Measurements from ENCODE around the gene FBXO33.

The FBXO33 gene

DNA sequence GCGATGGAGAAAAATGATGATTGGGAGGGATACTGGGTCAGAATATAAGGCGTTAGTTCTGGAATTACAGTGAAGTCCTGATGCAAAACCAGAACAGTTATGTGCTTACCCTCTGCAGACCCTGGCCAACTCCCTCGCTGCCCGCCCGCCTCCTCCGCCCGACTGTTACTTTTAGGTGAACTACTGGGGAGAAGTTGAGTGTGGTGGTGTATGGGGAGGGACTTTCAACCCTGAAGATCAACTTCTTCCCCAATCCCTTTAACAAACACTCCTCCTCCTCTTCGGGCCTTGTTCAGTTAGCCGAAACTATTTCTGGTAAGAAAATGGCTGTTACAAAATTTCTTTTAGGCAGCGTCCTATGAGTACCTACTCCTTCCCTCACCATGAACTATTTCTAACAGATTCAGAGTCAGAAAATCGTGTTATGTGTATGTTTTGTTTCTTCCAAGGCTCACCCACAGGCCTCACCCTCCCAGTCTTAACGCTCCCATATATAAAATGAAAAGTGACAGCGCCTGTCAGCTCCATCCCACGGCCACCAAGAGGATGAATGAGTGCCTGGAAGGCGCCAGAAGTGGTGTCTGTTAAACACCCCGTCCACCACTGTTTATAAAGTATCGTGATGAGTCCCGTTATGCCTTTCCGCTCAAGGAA, 1.3 kb downstream of the FBXO33 start:
- peak; percentile 14 for DNase-seq (ENCODE audit: low spot score)

DNA sequence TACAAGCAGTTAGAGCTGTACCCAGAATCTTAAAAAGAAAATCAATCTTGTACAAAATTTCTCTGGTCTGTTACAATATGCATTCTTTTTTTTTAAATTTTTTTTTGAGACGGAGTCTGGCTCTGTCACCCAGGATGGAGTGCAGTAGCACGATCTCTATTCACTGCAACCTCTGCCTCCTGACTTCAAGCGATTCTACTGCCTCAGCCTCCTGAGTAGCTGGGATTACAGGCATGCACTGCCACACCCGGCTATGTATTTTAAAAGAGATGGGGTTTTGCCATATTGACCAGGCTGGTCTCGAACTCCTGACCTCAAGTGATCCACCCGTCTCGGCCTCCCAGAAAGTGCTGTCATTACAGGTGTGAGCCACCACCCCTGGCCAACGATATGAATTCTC, 4.1 kb downstream of the FBXO33 start:
- DNase-seq (ENCODE audit: low spot score), result no peak

- DNase-seq (ENCODE audit: low spot score), result no peak
These were observed 5.6 kb downstream of the FBXO33 start for GRCh38 chr14:39426605-39427004.

GRCh38 chr14:39425947-39426346, 6.3 kb downstream of the FBXO33 start:
- DNase-seq (ENCODE audit: low spot score), result no peak

DNA sequence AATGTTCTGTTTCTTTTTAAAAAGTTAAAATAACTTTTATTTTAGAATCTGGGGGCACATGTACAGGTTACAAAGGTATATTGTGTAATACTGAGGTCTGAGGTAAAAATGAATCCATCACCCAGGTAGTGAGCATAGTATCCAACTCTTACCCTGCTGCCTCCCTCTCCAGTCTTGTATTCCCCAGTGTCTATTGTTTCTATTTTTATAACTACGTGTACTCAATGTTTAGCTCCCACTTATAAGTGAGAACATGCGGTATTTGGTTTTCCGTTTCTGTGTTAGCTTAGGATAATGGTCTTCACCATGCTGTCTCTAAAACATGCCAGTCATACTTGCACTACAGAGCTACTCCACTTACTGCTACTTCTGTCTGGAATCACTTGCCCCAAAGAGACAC, 8.4 kb downstream of the FBXO33 start:
- no peak for DNase-seq (ENCODE audit: low spot score)

GRCh38 chr14:39422243-39422642, 10.0 kb downstream of the FBXO33 start:
- no peak for DNase-seq (ENCODE audit: low spot score)

GRCh38 chr14:39419272-39419671, 13.0 kb downstream of the FBXO33 start:
- DNase-seq (ENCODE audit: low spot score), result no peak

DNA sequence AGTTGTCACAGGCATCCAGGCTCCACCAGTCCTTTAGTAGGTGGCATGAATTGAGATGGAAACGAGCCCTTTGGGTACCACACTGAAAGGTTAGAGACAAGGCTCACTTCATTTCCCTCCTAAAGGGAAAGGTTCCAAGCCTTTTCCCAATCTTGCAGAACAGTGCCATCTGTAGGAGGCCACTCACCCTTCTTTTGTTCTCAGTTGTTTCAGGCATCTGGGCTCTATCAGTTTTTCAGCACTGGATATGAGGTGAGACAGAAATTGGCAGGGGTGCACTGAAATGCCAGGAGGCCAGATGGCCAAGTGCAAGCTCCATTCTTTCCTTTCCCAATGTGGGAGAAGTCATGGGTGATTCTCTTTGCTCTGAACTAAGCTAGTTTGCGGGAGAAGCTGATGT, 15.2 kb downstream of the FBXO33 start:
- no peak for DNase-seq (ENCODE audit: low spot score)

DNA sequence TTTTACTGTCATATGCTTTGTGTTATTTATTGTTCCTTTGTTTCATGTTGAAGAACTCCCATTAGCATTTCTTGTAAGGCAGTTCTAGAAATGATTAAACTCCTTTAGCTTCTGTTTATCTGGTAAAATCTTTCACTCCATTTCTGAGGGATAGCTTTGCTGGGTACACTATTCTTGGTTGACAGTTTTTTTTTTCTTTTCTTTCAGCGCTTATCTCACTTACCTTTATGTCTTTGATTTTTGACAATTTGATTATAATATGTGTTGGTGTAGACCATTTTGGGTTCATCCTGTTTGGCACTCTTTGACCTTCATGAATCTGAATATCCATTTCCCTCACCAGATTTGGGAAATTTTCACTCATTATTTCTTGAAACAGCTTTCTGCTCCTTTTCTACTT, 16.2 kb downstream of the FBXO33 start:
- no peak for DNase-seq (ENCODE audit: low spot score)

DNA sequence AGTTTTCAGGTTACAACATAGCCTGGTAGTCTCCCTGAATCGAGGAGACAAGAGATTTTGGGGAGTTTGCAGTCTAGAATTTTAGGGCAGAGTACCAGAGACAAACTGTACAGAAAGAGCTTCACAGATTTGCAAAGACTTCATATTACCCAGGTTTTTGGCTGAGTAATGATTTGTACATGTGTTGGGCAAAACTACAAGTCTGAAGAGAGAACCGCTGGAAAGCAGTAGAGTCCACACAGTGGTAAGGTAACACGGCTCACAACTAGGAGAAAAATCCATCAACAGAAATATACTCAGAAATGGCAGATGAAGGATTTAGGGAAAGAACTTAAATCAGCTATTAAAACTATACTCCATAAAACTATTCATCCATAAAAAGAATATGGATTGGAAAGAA, 25.7 kb downstream of the FBXO33 start:
- DNase-seq (ENCODE audit: low spot score), result no peak

GRCh38 chr14:39398382-39398781, 33.9 kb downstream of the FBXO33 start:
- no peak for DNase-seq (ENCODE audit: low spot score)

- no peak for DNase-seq (ENCODE audit: low spot score)
These were observed 35.8 kb downstream of the FBXO33 start for GRCh38 chr14:39396448-39396847.

- DNase-seq (ENCODE audit: low spot score), result peak; percentile 11
These were observed 36.5 kb downstream of the FBXO33 start for GRCh38 chr14:39395555-39396254.

DNA sequence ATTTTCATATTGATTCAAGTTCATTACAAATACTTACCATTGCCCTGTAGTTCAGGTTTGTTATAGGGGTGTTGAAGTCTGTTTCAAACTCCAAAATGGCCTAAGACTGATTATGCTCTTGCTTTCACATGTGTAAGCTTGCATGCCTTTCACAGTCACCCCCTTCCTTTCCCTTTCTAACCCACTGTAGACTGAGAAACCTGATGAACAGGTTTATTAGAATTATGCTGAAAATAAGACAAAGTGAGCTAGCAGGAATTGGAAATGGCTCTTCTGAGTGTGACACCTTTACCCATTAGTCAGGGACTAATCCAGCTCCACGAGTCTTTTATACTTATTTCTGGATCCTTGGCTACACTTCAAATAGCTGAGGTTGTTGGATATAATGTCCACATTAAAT, 38.9 kb downstream of the FBXO33 start:
- DNase-seq (ENCODE audit: low spot score), result no peak

DNA sequence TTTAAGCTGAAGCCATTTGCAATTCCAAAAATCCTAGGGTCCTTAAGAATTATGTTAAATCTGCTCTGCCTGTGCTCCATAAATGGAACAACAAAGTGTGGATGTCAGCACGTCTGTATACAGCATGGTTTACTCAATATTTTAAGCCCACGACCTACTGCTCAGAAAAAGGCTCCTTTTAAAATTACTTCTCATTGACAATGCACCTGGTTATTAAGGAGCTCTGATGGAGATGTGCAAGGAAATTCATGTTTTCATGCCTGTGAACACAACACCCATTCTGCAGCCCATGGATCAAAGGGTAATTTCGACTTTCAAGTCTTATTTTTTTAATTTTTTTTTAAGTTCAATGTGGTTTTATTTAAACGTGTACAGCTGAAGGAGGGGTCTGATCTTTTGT, 48.1 kb downstream of the FBXO33 start:
- no peak for DNase-seq (ENCODE audit: low spot score)

DNA sequence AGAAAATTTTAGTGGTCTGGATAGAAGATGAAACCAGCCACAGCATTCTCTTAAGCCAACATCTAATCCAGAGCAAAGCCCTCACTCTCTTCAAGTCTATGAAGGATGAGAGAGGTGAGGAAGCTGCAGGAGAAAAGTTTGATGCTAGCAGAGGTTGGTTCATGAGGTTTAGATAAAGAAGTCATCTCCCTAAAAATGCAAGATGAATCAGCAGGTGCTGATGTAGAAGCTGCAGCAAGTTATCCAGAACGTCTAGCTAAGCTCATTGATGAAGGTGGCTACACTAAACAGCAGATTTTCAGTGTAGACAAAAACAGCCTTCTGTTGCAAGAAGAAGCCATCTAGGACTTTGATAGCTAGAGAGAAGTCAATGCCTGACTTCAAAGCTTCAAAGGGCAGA, 48.5 kb downstream of the FBXO33 start:
- DNase-seq (ENCODE audit: low spot score), result no peak

DNA sequence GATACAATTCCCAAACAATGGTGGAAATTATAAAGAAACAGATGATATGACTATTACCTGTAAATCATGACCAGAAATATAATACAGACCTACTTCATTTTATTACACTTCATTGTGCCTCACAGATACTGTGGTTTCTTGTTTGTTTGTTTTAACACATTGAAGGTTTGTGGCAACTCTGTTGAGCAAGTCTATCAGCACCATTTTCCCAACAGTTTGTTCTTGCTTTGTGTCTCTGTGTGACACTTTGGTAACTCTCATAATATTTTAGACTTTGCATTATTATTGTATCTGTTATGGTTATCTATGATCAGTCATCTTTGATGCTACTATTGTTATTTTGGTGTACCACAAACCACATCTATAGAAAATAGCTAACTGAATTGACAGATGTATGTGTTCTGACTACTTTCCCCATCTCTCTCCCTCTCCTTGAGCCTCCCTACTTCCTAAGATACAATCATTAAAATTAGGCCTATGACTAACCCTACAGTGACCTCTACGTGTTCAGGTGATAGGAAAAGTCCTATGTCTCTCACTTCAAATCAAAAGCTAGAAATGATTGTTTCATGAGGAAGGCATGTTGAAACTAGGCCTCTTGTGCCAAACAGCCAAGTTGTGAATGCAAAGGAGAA, 49.1 kb downstream of the FBXO33 start:
- DNase-seq (ENCODE audit: low spot score), result no peak

- no peak for DNase-seq (ENCODE audit: low spot score)
These were observed 49.8 kb downstream of the FBXO33 start for GRCh38 chr14:39382463-39382862.

DNA sequence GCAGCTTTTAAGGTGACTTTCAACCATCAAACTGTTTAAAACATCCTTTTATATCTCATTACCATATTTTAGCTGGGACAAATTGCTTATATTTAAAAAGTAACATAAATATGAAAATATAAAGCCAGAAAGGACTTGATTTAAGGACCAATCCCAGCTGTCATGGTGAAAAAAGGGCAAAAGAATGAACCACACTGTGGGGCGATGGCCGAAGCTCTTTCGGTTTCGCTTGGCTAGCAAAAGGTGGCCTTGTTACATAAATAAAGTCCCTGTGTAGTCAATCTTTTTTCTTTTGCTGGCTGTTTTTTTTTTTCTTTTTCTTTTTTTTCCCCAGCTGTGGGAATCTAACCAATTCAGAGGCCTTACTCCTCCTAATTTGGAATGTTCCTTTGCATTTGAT, 50.9 kb downstream of the FBXO33 start:
- DNase-seq (ENCODE audit: low spot score), result no peak

DNA sequence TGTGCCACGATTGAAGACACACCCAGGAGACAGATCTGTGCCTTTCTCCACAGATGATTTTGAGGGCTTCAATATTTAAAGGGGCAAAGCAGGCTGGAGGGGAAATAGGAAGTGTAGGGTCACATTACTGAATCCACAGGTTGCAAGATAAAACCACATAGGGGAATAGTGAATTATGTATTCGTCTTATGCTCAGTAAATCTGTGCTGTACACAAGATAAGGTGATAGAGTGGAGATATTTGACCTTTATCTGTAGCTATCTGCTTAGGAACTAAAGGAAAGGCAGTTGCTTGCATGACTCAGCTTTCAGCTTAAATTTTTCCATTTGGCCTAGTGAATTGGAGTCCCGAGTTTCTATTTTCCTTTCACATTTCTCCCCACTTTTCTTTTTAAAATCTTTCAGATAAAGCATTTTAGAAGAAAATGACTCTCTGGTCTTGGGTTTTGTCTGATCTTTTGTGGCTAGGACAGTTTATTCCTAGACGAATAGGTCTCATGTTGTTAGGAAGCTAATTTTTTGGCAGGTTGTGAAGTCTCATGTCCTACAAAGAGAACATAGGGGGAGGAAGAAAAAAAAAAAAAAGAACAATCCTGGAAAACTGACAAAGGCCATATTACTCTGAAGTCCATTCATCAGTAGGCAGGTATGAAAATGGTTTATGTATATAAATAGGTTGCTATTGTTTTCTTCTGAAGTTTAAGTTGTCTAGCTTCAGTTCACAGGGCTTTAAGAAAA, 55.4 kb downstream of the FBXO33 start:
- DNase-seq (ENCODE audit: low spot score), result no peak

DNA sequence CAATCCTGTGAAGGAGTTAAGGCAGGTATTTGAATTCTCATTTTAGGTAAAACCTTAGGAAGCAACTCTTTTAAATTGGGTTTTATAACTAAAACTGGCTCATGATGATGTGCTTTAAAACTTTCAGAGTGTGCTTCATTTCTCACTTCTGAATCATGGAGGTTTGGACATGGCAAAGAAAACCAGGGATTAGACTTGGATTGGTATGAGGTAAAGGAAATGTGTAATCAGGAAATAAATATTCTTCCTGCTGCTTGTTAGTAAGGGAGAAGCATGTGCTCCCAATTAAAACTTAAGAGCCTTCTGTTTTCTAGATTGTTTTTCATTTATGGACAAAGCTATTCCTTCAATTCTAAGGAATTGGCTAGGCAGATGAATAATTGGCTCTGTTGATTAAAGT, 57.4 kb downstream of the FBXO33 start:
- DNase-seq (ENCODE audit: low spot score), result peak; percentile 41

GRCh38 chr14:39372656-39373055, 59.6 kb downstream of the FBXO33 start:
- DNase-seq (ENCODE audit: low spot score), result no peak

GRCh38 chr14:39370415-39370814, 61.8 kb downstream of the FBXO33 start:
- DNase-seq (ENCODE audit: low spot score), result no peak

Measured in hepatic stellate cell (primary cell).